Ishikawa (cell line): ENCODE data around the gene PIK3R4.

Experiments
- CEBPB ChIP-seq: IDR thresholded peaks from 2 replicates; pipeline ENCODE4 v1.6.1; 2012
- CREB1 ChIP-seq: IDR thresholded peaks from 2 replicates; pipeline ENCODE4 v1.6.1; 2012; ENCODE audit warnings: low read depth
- EGR1 ChIP-seq: IDR thresholded peaks from 2 replicates; pipeline ENCODE4 v1.6.1; 2012
- EP300 ChIP-seq: IDR thresholded peaks from 2 replicates; pipeline ENCODE4 v1.6.1; 2012; ENCODE audit warnings: borderline replicate concordance
- FOXM1 ChIP-seq: IDR thresholded peaks from 2 replicates; pipeline ENCODE4 v1.6.1; 2012; ENCODE audit warnings: low read depth, borderline replicate concordance
- MAX ChIP-seq: IDR thresholded peaks from 2 replicates; pipeline ENCODE4 v1.6.1; 2012
- NFIC ChIP-seq: IDR thresholded peaks from 2 replicates; pipeline ENCODE4 v1.6.1; 2012
- RAD21 ChIP-seq: IDR thresholded peaks from 2 replicates; pipeline ENCODE4 v1.6.1; 2012; ENCODE audit warnings: low read depth
- TAF1 ChIP-seq: IDR thresholded peaks from 2 replicates; pipeline ENCODE4 v1.6.1; 2012; ENCODE audit warnings: low read depth, mild to moderate bottlenecking
- TCF12 ChIP-seq: IDR thresholded peaks from 2 replicates; pipeline ENCODE4 v1.6.1; 2012; ENCODE audit warnings: low read depth
- TEAD4 ChIP-seq: IDR thresholded peaks from 2 replicates; pipeline ENCODE4 v1.6.1; 2012
- YY1 ChIP-seq: IDR thresholded peaks from 2 replicates; pipeline ENCODE4 v1.6.1; 2012; ENCODE audit warnings: low read depth
- ZBTB7A ChIP-seq: IDR thresholded peaks from 2 replicates; pipeline ENCODE4 v1.6.1; 2012; ENCODE audit warnings: low read depth
- TF ChIP-seq, protein P1 (sequence below): IDR thresholded peaks from 2 replicates; pipeline ENCODE4 v1.6.1; 2012; ENCODE audit warnings: low read depth, mild to moderate bottlenecking
- TF ChIP-seq, protein P2 (sequence below): IDR thresholded peaks from 2 replicates; pipeline ENCODE4 v1.6.1; 2012

Gene PIK3R4

DNA sequence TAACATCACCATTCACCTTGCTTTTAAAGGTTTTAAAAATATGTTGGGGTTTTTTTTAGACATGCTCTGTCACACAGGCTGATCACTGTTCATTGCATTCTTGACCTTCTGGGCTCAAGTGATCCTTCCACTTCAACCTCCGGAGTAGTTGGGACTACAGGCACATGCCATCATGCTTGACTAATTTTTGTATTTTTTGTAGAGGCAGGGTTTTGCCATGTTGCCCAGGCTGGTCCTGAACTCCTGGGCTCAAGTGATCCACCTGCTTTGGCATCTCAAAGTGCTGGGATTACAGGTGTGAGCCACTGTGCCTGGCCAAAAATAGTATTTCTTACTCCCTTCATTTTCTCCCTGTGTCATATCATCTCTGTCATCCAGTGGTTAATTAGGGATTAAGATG lies 101.4 kb downstream of the PIK3R4 start:
- TF ChIP-seq CREB1 (no peak), FOXM1 (no peak), EGR1 (no peak), EP300 (no peak), RAD21 (no peak), TEAD4 (no peak), ZBTB7A (no peak), CEBPB (no peak), TAF1 (no peak), MAX (no peak), TCF12 (no peak)
- TF ChIP-seq, protein P1, sequence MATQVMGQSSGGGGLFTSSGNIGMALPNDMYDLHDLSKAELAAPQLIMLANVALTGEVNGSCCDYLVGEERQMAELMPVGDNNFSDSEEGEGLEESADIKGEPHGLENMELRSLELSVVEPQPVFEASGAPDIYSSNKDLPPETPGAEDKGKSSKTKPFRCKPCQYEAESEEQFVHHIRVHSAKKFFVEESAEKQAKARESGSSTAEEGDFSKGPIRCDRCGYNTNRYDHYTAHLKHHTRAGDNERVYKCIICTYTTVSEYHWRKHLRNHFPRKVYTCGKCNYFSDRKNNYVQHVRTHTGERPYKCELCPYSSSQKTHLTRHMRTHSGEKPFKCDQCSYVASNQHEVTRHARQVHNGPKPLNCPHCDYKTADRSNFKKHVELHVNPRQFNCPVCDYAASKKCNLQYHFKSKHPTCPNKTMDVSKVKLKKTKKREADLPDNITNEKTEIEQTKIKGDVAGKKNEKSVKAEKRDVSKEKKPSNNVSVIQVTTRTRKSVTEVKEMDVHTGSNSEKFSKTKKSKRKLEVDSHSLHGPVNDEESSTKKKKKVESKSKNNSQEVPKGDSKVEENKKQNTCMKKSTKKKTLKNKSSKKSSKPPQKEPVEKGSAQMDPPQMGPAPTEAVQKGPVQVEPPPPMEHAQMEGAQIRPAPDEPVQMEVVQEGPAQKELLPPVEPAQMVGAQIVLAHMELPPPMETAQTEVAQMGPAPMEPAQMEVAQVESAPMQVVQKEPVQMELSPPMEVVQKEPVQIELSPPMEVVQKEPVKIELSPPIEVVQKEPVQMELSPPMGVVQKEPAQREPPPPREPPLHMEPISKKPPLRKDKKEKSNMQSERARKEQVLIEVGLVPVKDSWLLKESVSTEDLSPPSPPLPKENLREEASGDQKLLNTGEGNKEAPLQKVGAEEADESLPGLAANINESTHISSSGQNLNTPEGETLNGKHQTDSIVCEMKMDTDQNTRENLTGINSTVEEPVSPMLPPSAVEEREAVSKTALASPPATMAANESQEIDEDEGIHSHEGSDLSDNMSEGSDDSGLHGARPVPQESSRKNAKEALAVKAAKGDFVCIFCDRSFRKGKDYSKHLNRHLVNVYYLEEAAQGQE, result no peak
- TF ChIP-seq, protein P2, sequence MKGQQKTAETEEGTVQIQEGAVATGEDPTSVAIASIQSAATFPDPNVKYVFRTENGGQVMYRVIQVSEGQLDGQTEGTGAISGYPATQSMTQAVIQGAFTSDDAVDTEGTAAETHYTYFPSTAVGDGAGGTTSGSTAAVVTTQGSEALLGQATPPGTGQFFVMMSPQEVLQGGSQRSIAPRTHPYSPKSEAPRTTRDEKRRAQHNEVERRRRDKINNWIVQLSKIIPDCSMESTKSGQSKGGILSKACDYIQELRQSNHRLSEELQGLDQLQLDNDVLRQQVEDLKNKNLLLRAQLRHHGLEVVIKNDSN, result no peak

- TF ChIP-seq NFIC (no peak), MAX (no peak), EP300 (no peak), EGR1 (no peak), RAD21 (no peak), TEAD4 (no peak), CEBPB (no peak), TCF12 (no peak), YY1 (no peak), FOXM1 (no peak), CREB1 (no peak), TAF1 (no peak)
- TF ChIP-seq, protein P2, result no peak
- TF ChIP-seq, protein P1, result no peak
Observed at GRCh38 chr3:130644628-130645253, 101.9 kb downstream of the PIK3R4 start.

- TF ChIP-seq FOXM1 (no peak), NFIC (no peak), MAX (no peak), TCF12 (no peak), YY1 (no peak), CREB1 (no peak), EGR1 (no peak), TEAD4 (no peak), CEBPB (no peak)
- TF ChIP-seq, protein P1, result no peak
Observed at GRCh38 chr3:130640027-130640426, 106.6 kb downstream of the PIK3R4 start.

DNA sequence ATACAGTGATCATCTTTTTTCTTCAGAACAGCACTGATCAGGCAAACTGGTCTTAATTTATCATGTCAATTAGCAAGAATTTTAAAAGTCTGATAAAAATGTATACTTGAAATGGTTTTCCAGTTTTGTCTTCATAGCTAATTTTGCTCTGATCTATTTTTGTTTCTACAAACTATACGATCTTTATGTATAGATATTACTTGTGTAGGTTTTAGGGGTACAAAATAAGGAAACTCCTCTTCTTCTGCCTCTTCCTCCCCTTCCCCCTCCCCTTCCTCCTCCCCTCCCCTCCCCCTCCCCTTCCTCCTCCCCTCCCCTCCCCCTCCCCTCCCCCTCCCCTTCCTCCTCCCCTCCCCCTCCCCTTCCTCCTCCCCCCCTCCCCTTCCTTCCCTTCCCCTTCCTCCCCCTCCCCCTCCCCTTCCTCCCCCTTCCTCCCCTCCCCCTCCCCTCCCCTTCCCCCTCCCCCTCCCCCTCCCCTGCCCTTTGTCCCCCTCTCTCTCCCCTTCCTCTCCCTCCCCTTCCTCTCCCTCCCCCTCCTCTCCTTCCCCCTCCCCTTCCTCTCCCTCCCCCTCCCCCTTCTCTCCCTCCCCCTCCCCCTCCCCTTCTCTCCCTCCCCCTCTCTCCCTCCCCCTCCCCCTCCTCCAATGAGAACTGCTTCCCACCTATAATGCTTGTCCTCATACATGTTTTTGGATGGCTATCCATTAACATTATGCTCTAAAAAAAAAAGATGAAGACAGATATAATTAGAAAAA lies 110.0 kb downstream of the PIK3R4 start:
- TF ChIP-seq CREB1 (no peak), EP300 (no peak), MAX (no peak), NFIC (no peak), RAD21 (no peak), CEBPB (no peak), FOXM1 (no peak), TEAD4 (no peak), TCF12 (no peak), ZBTB7A (no peak), EGR1 (no peak), YY1 (no peak), TAF1 (no peak)
- TF ChIP-seq, protein P2, result no peak
- TF ChIP-seq, protein P1, result no peak
